Retinal pigment epithelial cell (primary cell): ENCODE results near the gene HP1BP3.

Experiments
- DNase-seq: peaks from one replicate; pipeline ENCODE4 v3.0.0-alpha.2; 2010; ENCODE audit warnings: low read depth
- H3K4me3 ChIP-seq: 2 replicates; pipeline ENCODE4 v1.5.1; 2011; ENCODE audit warnings: mild to moderate bottlenecking, low read length, control low read depth, moderate library complexity
- CTCF ChIP-seq: conservative IDR thresholded peaks from 2 replicates; pipeline ENCODE4 v1.5.1; 2011; ENCODE audit warnings: low read depth, low read length, control low read depth, inconsistent platforms

The HP1BP3 gene

GRCh38 chr1:20770314-20771087 lies 16.6 kb downstream of the HP1BP3 start:
- no peak for DNase-seq
- no peak for TF ChIP-seq CTCF
- H3K4me3 ChIP-seq = no peak overlapping the region

GRCh38 chr1:20767271-20767670 lies 19.8 kb downstream of the HP1BP3 start:
- TF ChIP-seq CTCF = no peak
- no peak overlapping the region for H3K4me3 ChIP-seq
- DNase-seq = no peak

GRCh38 chr1:20763417-20763816 lies 23.7 kb downstream of the HP1BP3 start:
- no peak for DNase-seq
- TF ChIP-seq CTCF = no peak
- no peak overlapping the region for H3K4me3 ChIP-seq

GRCh38 chr1:20760322-20760721 lies 26.8 kb downstream of the HP1BP3 start:
- TF ChIP-seq CTCF = no peak
- no peak for DNase-seq
- H3K4me3 ChIP-seq = no peak overlapping the region

- no peak for TF ChIP-seq CTCF
- DNase-seq = no peak
- no peak overlapping the region for H3K4me3 ChIP-seq
Measured at GRCh38 chr1:20753589-20753988, 33.5 kb downstream of the HP1BP3 start.

GRCh38 chr1:20751462-20751990 lies 35.6 kb downstream of the HP1BP3 start:
- no peak for DNase-seq
- no peak for TF ChIP-seq CTCF
- H3K4me3 ChIP-seq = no peak overlapping the region

GRCh38 chr1:20742671-20743070 lies 44.4 kb downstream of the HP1BP3 start:
- H3K4me3 ChIP-seq = no peak overlapping the region
- no peak for DNase-seq
- TF ChIP-seq CTCF = no peak
